ENCODE measurements around the gene KIR2DL3.
"Not testable (repeated sequence)": the region's sequence is repeated elsewhere in the genome, so short reads cannot be mapped to it uniquely, and the experiment has no call there.

Gene KIR2DL3

GRCh38 chr19:54747614-54748322 is 9.5 kb downstream of the KIR2DL3 start:
- DNase-seq = not testable (repeated sequence)

- not testable (repeated sequence) for DNase-seq
Measured at GRCh38 chr19:54750276-54750675, 12.0 kb downstream of the KIR2DL3 start.

GRCh38 chr19:54756204-54757110 is 18.1 kb downstream of the KIR2DL3 start:
- DNase-seq = not testable (repeated sequence)

GRCh38 chr19:54758577-54758976 is 20.3 kb downstream of the KIR2DL3 start:
- not testable (repeated sequence) for DNase-seq

GRCh38 chr19:54764219-54764618 is 25.9 kb downstream of the KIR2DL3 start:
- not testable (repeated sequence) for DNase-seq

GRCh38 chr19:54766464-54766863 is 28.2 kb downstream of the KIR2DL3 start:
- not testable (repeated sequence) for DNase-seq

GRCh38 chr19:54769646-54770045 is 31.3 kb downstream of the KIR2DL3 start, which contains the start of gene KIR2DL1:
Gene KIR2DL1 (plus strand): TSS chr19:54769793. CDS start chr19:54769851, 58 bp downstream.
- DNase-seq = not testable (repeated sequence)

GRCh38 chr19:54770511-54770910 is 32.2 kb downstream of the KIR2DL3 start:
- not testable (repeated sequence) for DNase-seq

- DNase-seq = not testable (repeated sequence)
Measured at GRCh38 chr19:54771018-54771960, 33.0 kb downstream of the KIR2DL3 start.

GRCh38 chr19:54772666-54773065 is 34.4 kb downstream of the KIR2DL3 start:
- not testable (repeated sequence) for DNase-seq

- not testable (repeated sequence) for DNase-seq
Measured at GRCh38 chr19:54775095-54775815, 36.9 kb downstream of the KIR2DL3 start.

- not testable (repeated sequence) for DNase-seq
Measured at GRCh38 chr19:54775830-54776229, 37.5 kb downstream of the KIR2DL3 start.

GRCh38 chr19:54777851-54778250 is 39.5 kb downstream of the KIR2DL3 start:
- not testable (repeated sequence) for DNase-seq

- DNase-seq = not testable (repeated sequence)
Measured at GRCh38 chr19:54778896-54779295, 40.6 kb downstream of the KIR2DL3 start.

GRCh38 chr19:54782916-54783315 is 44.6 kb downstream of the KIR2DL3 start:
- DNase-seq = not testable (repeated sequence)

- DNase-seq = not testable (repeated sequence)
Measured at GRCh38 chr19:54786091-54786723, 47.9 kb downstream of the KIR2DL3 start.

GRCh38 chr19:54788154-54788553 is 49.8 kb downstream of the KIR2DL3 start:
- DNase-seq = not testable (repeated sequence)

- no peak for DNase-seq
Measured at GRCh38 chr19:54790711-54791110, 52.4 kb downstream of the KIR2DL3 start.

- DNase-seq = no peak
Measured at GRCh38 chr19:54791476-54791875, 53.2 kb downstream of the KIR2DL3 start.

GRCh38 chr19:54792814-54793213 is 54.5 kb downstream of the KIR2DL3 start:
- DNase-seq = no peak

- no peak for DNase-seq
Measured at GRCh38 chr19:54795758-54796157, 57.4 kb downstream of the KIR2DL3 start.
